GM12874 (cell line): Measurements from ENCODE around the gene SSH3.

Experiments used
- TF ChIP-seq, protein P1 (sequence below): IDR thresholded peaks from 2 replicates; pipeline ENCODE4 v1.5.1; 2011; ENCODE audit warnings: low read depth, mild to moderate bottlenecking, control low read depth, low read length, moderate library complexity; ENCODE audit not compliant: insufficient read depth

The SSH3 gene

GRCh38 chr11:67280788-67281551, 22.4 kb upstream of the SSH3 start:
- TF ChIP-seq, protein P1, sequence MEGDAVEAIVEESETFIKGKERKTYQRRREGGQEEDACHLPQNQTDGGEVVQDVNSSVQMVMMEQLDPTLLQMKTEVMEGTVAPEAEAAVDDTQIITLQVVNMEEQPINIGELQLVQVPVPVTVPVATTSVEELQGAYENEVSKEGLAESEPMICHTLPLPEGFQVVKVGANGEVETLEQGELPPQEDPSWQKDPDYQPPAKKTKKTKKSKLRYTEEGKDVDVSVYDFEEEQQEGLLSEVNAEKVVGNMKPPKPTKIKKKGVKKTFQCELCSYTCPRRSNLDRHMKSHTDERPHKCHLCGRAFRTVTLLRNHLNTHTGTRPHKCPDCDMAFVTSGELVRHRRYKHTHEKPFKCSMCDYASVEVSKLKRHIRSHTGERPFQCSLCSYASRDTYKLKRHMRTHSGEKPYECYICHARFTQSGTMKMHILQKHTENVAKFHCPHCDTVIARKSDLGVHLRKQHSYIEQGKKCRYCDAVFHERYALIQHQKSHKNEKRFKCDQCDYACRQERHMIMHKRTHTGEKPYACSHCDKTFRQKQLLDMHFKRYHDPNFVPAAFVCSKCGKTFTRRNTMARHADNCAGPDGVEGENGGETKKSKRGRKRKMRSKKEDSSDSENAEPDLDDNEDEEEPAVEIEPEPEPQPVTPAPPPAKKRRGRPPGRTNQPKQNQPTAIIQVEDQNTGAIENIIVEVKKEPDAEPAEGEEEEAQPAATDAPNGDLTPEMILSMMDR: no peak

DNA sequence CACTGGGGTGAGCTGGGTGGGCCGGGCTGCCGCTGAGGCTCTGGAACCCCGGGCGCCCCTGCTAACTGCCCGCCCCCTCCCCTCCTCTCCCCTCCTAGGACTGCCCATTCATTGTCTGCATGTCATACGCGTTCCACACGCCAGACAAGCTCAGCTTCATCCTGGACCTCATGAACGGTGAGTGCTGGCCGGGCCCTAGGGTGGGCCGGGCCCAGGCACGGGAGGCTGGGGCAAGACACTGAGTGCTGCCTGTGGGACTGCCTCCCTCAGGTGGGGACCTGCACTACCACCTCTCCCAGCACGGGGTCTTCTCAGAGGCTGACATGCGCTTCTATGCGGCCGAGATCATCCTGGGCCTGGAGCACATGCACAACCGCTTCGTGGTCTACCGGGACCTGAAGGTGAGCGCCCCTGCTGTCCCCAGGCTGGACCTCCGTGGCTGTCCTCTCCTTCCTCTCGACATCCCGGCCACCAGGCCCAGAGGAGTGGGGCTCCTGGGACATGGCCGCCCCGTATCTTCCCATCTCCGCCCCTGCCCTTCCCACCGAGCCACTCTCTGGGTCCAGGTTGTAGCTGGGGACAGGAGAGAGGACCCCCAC, 21.7 kb upstream of the SSH3 start:
- TF ChIP-seq, protein P1: no peak

DNA sequence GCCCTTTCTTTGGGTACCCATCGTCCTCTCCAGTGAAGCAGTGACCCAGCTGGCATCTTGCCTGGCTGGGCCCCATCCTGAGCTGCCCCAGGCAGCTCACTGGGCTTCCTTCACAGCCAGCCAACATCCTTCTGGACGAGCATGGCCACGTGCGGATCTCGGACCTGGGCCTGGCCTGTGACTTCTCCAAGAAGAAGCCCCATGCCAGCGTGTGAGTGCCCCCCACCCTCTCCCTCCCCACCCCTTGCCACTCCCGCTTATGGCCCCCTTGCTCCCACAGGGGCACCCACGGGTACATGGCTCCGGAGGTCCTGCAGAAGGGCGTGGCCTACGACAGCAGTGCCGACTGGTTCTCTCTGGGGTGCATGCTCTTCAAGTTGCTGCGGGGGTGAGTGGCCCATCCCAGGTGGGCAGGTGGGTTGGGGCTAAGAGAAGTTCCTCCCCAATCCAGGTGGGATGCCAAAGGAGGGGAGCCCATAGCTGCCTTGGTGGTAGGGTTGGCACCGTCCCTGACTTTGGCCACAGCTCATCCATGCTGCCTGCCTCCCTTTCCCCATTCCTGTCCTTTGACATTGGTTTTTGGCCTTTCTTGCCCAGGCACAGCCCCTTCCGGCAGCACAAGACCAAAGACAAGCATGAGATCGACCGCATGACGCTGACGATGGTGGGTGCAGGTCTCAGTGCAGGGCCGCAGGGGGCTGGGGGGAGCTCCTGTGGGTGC, 21.0 kb upstream of the SSH3 start:
- TF ChIP-seq, protein P1: no peak

DNA sequence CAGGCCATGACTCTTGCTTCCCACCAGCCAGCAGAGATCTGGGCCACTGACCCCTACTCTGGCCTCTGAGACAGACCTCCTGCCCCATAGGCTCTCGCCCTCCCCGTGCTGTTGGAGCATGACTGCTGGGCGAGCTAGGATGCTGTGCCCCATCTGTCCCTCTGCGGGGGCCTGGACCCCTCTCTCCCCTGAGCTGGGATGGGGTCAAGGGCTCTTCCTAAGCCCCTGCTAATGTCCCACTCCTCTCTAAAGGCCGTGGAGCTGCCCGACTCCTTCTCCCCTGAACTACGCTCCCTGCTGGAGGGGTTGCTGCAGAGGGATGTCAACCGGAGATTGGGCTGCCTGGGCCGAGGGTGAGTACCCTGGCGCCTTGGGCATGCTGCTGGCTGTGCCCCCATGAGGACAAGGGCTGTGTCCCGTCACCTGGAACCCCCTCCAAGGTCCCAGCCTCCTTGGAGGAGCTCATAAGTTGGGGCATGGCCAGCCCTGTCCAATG, 20.4 kb upstream of the SSH3 start:
- TF ChIP-seq, protein P1: no peak

- TF ChIP-seq, protein P1: no peak
Observed at GRCh38 chr11:67283481-67283963, 19.8 kb upstream of the SSH3 start.

GRCh38 chr11:67284811-67285540, 18.4 kb upstream of the SSH3 start:
- TF ChIP-seq, protein P1: no peak
